ENCODE results near the gene POLN.

Gene POLN

GRCh38 chr4:2105559-2105958, 136.4 kb downstream of the POLN start:
- peak; percentile 51 for DNase-seq (ENCODE audit: low spot score)

- no peak for DNase-seq (ENCODE audit: low spot score)
Measured at GRCh38 chr4:2104556-2105345, 137.2 kb downstream of the POLN start.

DNA sequence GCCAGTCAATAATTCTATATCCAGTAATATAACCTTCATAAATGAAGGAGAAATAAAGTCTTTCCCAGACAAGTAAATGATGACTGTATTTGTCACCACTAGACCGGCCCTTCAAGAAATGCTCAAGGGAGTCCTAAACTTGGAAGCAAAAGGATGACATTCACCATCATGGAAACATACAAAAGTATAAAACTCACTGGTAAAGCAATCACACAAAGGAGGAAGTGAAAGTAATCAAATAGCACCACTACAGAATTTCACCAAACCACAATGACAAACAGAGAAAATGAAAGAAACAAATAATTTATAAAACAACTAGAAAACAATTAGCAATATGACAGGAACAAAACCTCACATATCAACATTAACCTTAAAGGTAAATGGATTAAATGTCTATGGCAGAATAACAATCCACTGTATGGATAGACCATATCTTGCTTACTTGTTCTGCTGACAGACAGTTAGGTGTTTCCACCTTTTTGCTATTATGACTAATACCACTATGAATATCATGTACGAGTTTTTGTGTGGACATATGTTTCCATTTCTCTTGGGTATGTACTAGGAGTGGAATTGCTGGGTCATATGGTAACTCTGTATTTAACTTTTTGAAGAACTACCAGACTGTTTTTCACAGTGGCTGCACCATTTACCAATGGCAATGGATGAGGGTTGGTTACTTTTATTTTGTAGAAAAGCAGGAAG, 137.9 kb downstream of the POLN start:
- no peak for DNase-seq (ENCODE audit: low spot score)

- no peak for DNase-seq (ENCODE audit: low spot score)
Measured at GRCh38 chr4:2103127-2103842, 138.6 kb downstream of the POLN start.

- DNase-seq (ENCODE audit: low spot score) = no peak
Measured at GRCh38 chr4:2102045-2102883, 139.7 kb downstream of the POLN start.

DNA sequence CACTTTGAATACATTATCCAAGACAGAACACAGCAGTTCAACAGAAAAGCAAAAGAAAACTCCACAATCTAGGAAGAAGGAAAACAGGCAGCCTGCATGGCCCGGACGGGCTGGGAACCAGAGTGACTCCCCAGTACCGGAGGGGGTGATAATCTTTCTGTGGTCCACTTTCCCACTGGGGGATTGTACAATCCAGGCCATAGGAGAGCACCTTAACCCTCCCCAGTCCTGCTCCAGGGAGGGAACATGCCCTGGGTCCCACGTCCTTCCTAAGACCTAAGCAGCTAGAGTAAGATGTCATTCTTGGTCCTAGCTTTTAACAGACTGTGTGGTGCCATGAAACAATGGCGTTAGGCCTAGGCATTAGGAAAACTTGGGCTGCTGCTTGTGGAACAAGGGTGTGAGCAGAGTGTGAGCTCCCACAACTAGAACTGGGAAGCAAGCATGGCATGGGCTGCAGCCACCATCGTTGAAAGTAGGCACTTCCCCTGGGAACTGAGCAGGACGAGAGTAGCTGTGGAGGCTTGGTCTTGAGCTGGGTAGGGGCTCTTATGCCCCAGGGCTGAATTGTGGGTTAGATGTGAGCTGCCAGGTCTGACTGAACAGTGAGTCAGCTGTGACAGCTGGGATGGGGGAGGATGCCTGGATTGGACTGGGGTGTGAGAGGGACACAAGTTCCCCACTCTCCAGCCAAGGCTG, 140.4 kb downstream of the POLN start:
- peak; percentile 54 for DNase-seq (ENCODE audit: low spot score)

DNA sequence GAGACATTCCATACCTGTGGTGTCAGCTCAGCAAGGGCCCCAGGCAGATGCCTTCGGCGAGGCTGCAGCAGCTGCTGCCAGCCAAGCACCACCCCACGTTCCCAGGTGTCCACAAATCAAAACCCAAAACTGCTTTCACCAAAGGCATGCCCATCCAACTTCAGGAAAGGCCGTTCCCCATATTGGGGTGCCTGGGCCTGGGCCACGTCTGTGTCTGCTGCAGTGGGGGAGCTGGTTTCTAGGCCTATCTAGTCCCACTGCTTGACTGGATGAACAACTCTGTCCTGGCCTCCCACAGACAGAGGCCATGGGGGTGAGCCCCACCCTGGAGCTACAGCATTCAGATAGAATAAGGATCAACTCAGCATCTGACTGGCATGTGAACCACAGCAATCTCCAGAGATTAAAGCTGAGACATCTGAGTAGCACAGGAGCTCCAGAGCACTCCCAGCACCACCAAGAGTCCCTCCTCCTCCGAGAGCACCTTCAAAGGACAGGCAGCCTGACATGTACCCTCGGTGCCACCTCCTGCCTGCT, 145.8 kb downstream of the POLN start:
- DNase-seq (ENCODE audit: low spot score) = no peak

DNA sequence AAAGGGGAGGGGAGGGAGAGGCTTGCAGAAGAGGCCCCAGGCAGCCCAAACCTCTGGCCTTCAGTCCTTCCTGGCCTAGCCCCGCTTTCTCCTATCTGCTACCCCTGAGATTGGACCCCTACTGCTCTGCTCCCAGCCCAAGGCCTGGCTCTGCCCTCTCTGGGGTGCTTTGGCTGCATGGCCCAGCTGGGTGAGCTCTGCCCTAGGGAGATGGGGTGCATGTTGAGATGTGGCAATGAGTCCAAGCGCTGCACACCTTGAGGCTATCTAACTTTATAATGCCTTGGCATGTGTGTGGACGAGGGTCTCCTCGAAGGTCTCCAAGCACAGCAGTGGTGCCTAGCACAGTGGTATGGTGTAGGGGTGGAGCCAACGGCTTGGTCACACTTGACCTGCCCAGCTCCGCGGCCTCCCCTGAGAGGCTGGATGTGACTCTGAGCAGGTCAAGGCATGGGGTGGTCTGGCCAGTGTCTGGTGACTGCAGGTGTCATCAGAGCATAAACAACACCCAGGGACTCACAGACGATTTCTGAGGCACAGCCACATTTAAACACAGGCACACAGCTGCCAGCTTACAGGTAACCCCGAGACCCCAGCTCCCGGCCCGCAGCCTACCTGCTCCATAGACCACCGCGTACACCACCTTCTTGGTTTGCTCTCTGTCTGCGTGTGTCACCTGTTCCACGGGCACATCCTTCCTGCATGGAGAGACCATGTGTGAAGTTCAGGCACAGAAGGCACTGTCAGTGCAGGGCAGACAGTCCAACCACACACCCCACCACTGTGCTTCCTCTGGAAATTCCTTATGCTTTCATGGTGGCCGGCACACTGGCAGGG, 146.5 kb downstream of the POLN start:
- no peak for DNase-seq (ENCODE audit: low spot score)

DNA sequence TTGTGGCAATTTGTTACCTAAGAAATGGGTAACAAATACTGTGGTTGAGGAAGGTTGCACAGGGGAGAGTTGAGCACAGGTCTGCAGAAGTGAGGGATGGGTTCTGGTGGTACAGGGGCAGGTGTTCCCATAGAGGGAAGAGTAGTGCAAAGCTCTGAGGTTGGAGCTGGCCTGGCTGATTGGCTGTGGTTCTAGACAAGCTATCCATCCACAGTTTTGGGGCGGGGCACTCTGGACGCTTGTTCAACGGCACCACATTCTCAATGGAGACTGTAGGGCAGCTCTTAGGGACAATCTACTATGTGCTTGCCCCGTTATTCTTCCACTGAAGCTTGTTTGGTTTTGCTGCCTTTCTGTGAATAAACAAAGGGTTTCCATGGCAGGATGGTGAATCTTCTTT, 147.4 kb downstream of the POLN start:
- DNase-seq (ENCODE audit: low spot score) = no peak

DNA sequence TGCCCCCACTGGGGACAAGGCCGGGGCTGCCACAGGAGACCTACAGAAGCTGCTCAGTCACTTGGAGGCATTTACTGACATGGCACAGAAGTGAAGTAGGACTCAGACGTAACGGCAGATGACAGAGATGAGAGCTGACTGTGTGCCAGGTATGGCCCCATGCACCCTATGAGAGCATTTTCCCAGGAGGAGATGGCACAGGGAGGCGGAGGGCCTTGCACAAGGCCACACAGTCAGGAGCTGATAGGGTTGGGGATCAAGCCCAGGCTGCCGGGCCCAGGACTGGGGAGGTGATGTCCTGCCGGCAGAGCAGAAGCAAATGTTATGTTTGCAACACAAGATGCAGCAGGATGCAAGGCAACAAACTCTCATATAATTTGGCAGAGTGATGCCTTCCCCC, 148.7 kb downstream of the POLN start:
- no peak for DNase-seq (ENCODE audit: low spot score)

DNA sequence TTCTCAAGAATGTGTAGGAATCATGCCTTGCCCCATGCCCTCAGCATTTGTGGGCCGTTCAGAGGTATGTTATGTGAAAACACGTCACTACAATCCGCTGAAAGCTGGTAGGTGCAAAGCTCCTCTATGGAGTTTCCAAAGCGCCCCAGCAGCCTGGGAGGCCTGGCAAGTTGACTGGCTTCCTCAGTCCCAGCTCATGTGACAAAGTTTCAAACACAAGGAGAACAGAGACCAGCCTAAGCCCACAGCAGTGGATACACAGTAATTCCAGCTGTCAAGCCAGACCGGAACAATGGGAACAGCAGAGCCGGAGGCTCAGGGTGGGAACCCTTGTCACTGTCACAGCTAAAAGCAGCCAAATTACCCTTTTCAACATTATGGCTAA, 149.3 kb downstream of the POLN start:
- DNase-seq (ENCODE audit: low spot score) = no peak

DNA sequence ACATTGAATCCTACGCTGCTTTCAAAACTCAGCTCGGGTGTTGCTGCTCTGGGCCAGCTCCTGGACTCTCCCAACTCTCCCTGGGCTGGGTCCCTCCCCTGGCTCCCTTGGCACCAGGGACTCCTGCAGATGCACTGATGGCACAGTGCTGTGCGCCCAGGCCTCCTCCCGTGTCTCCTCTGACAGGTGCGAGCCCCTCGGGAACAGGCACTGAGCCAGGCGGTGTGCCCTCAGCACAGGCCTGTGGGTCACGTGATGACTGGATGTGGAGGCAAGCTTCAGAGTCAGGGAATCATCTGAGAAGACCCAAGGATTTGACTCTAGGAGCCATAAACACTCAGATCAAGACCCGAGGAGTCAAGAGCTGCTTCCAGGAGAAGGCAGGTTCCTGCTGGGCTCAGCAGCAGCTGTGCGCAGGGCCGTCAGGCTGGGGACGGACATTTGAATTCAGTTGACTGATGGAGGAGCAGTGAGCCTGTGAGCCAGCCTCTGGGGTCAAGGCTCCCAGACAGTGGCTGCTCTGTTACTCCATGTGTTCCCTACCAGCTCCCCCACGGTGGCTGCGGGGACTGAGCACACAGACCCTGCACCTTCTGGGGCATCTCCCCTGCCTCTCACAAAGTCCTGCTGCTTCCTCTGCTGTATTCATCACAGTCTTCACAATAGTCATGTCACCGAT, 149.8 kb downstream of the POLN start:
- no peak for DNase-seq (ENCODE audit: low spot score)

DNA sequence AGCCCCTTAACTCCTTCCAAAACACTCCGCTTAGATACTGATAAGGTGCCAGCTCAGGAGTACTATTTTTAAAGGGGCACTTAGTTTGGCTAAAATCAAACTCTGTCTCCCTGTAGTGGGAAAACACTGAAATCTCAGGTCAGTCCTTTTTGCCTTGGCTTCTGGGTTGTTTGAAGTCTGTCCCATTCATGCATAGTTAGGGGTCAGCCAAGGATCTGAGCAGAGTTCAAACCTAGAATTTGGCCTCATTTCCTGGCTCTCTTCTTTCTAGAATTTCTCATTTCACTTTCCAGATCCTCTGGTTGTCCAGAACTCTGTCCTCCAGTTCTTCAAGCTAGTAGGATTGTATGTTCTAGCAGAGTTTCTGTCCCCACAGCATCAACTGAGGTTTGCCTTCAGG, 151.3 kb downstream of the POLN start:
- no peak for DNase-seq (ENCODE audit: low spot score)

DNA sequence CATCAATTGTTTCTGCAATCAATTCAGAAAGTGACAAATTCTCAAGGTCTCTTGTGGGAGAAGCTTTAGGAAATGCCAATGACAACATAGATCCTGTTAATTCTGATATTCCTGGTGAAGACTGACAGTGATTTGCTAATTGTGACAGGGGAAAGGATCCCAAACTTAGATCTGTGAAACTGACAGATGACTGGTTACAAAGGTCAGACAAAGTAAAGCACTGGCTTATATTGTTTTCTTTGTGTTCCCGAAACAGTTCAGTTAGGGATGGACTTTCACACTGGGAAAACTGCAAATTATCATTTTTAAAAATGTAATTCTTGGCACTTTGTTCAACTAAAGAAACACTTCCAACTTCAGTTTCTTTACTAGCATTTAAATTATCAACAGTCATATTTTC, 152.7 kb downstream of the POLN start:
- no peak for DNase-seq (ENCODE audit: low spot score)

DNA sequence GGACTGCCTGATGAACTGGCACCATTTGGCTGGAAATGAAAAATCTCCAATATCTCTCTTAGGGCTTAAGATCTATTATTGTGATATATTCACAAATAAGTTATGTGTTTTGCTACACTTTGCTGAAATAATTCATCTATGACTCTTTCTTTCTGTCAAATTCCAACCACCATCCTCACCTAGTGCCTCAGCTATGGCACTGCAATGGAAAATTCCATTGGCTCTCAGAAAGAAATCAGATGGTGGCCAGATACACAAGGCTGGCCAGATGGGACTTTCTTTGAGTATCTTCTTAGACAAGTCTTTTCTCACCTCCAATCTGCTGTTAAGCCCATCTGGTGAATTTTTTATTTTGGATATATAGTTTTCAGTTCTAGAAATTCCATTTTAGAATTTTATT, 154.8 kb downstream of the POLN start:
- DNase-seq (ENCODE audit: low spot score) = no peak

GRCh38 chr4:2085496-2085901, 156.4 kb downstream of the POLN start:
- no peak for DNase-seq (ENCODE audit: low spot score)

DNA sequence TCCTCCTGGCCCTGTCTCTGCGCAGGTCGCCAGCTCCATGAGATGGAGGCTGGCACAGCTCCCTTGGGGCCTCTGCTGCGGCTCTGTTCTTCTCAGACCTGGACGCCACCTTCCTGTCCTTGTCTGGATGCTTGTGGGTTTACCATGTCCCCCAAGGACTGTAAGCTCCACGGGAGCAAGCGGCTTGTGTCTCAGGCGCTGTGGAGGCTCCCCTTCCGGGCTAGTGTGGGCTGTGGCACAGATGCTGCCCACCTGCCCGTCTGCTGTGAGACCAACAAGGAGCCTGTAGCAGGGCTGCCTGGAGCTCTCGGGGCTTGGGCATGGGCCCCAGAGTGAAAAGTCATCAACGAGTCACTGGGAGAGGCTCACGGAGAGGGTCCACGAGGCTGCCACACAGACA, 157.6 kb downstream of the POLN start:
- DNase-seq (ENCODE audit: low spot score) = no peak

GRCh38 chr4:2083826-2084160, 158.1 kb downstream of the POLN start:
- no peak for DNase-seq (ENCODE audit: low spot score)

DNA sequence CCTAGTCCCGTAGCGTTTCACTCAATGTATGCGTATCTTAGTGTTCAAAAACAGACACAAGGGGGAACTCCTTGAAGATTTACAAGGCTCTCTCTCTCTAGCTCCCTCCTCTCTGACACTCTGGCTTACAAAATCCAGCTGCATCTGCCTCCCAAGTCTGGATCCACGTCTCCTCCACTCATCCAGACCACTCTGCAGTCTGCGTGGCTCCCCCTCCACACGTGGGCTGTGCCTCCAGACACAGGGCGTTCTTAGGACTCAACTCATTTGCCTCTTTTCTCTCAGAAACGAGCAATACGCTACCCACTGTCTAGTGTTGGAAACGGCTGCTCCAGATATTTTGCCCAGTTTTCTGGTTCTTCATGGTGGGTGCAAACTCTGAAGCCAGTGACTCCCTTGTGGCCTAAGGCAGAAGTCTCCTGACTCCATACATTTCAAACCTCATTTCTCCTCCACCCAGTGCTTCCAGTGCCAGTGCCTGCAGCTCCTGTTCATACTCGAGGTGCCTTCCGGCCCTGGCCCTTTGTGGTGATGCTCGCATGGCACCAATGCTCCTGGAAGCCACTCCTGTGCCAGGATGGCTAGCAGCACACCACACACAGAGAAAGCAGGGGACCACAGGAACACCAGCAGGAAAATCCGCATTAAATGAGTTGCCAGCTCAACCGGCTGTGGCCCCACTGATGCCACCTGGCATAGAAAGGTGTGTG, 158.7 kb downstream of the POLN start:
- no peak for DNase-seq (ENCODE audit: low spot score)

Data from AG08396 (cell line).